SK-N-SH treated with all-trans-retinoic acid at 6 μM for 48 hours (cell line): ENCODE measurements around the gene CNTN2.

ENCODE experiments used
- ATAC-seq: fragments of 200-7000 bp; cut with Tn5 transposase; 3 replicates; pipeline ENCODE4 v1.9.1; 2020; ENCODE audit warnings: mild to moderate bottlenecking, moderate library complexity
- ARNTL ChIP-seq: fragments of 450-650 bp; formaldehyde crosslinking; IDR thresholded peaks from 2 replicates; pipeline ENCODE4 v1.5.0; 2020; ENCODE audit warnings: low read depth, mild to moderate bottlenecking, moderate library complexity, borderline replicate concordance
- BACH2 ChIP-seq: fragments of 250-450 bp; sonication (Bioruptor Pico); IDR thresholded peaks from 2 replicates; pipeline ENCODE4 v1.9.0; 2021; ENCODE audit warnings: mild to moderate bottlenecking, borderline replicate concordance
- CREB5 ChIP-seq: fragments of 250-450 bp; sonication (Bioruptor Pico); IDR thresholded peaks from 2 replicates; pipeline ENCODE4 v1.5.1; 2020; ENCODE audit warnings: low read depth, mild to moderate bottlenecking, moderate library complexity
- CSDC2 ChIP-seq: fragments of 250-450 bp; sonication (Bioruptor Pico); IDR thresholded peaks from 2 replicates; pipeline ENCODE4 v1.5.0; 2020; ENCODE audit warnings: mild to moderate bottlenecking, moderate library complexity
- CSRNP3 ChIP-seq: fragments of 250-450 bp; sonication (Bioruptor Pico); IDR thresholded peaks from 2 replicates; pipeline ENCODE4 v1.5.1; 2021; ENCODE audit warnings: mild to moderate bottlenecking, moderate library complexity
- ESRRG ChIP-seq: fragments of 250-450 bp; sonication (Bioruptor Pico); IDR thresholded peaks from 2 replicates; pipeline ENCODE4 v1.6.1; 2021; ENCODE audit warnings: mild to moderate bottlenecking
- GLIS3 ChIP-seq: fragments of 250-450 bp; sonication (Bioruptor Pico); IDR thresholded peaks from 2 replicates; pipeline ENCODE4 v1.5.0; 2020; ENCODE audit warnings: mild to moderate bottlenecking, moderate library complexity
- ISL1 ChIP-seq: fragments of 250-450 bp; sonication (Bioruptor Pico); IDR thresholded peaks from 2 replicates; pipeline ENCODE4 v2.1.2; 2022; ENCODE audit warnings: mild to moderate bottlenecking, moderate library complexity
- OSR1 ChIP-seq: fragments of 250-450 bp; sonication (Bioruptor Pico); IDR thresholded peaks from 2 replicates; pipeline ENCODE4 v1.8.0; 2022; ENCODE audit warnings: moderate library complexity, mild to moderate bottlenecking, inconsistent platforms
- PATZ1 ChIP-seq: fragments of 250-450 bp; sonication (Bioruptor Pico); IDR thresholded peaks from 2 replicates; pipeline ENCODE4 v1.8.0; 2020; ENCODE audit warnings: mild to moderate bottlenecking, moderate library complexity, borderline replicate concordance
- POU6F1 ChIP-seq: fragments of 250-450 bp; sonication (Bioruptor Pico); IDR thresholded peaks from 2 replicates; pipeline ENCODE4 v1.8.0; 2021; ENCODE audit warnings: low read depth, mild to moderate bottlenecking, moderate library complexity, borderline replicate concordance
- PPARA ChIP-seq: fragments of 250-450 bp; sonication (Bioruptor Pico); IDR thresholded peaks from 2 replicates; pipeline ENCODE4 v1.5.0; 2020; ENCODE audit warnings: mild to moderate bottlenecking, borderline replicate concordance
- RARB ChIP-seq: fragments of 250-450 bp; sonication (Bioruptor Pico); IDR thresholded peaks from 2 replicates; pipeline ENCODE4 v1.8.0; 2021; ENCODE audit warnings: mild to moderate bottlenecking, moderate library complexity
- ZC3H10 ChIP-seq: fragments of 250-450 bp; sonication (Bioruptor Pico); IDR thresholded peaks from 2 replicates; pipeline ENCODE4 v1.5.1; 2021; ENCODE audit warnings: mild to moderate bottlenecking, moderate library complexity
- ZFP3 ChIP-seq: fragments of 250-450 bp; sonication (Bioruptor Pico); IDR thresholded peaks from 2 replicates; pipeline ENCODE4 v1.5.0; 2020; ENCODE audit warnings: mild to moderate bottlenecking, moderate library complexity
- ZNF565 ChIP-seq: fragments of 450-650 bp; formaldehyde crosslinking; conservative IDR thresholded peaks from 2 replicates; pipeline ENCODE4 v1.5.0; 2020; ENCODE audit warnings: low read depth, mild to moderate bottlenecking, moderate library complexity
- ZNF70 ChIP-seq: fragments of 450-650 bp; formaldehyde crosslinking; IDR thresholded peaks from 2 replicates; pipeline ENCODE4 v1.5.0; 2020; ENCODE audit warnings: mild to moderate bottlenecking, moderate library complexity
- ZNF8 ChIP-seq: fragments of 450-650 bp; formaldehyde crosslinking; IDR thresholded peaks from 2 replicates; pipeline ENCODE4 v1.5.0; 2020; ENCODE audit warnings: mild to moderate bottlenecking, moderate library complexity
- TF ChIP-seq, protein P1 (sequence below): fragments of 250-450 bp; sonication (Bioruptor Pico); IDR thresholded peaks from 2 replicates; pipeline ENCODE4 v1.5.0; 2020; ENCODE audit warnings: mild to moderate bottlenecking, moderate library complexity

CNTN2 gene

GRCh38 chr1:204997591-204998355, 45.2 kb upstream of the CNTN2 start:
- ATAC-seq = no peak
- no peak for TF ChIP-seq ZC3H10 (CRISPR knock-in tag)
- no peak for TF ChIP-seq PPARA
- TF ChIP-seq ZFP3 = no peak
- TF ChIP-seq RARB (CRISPR knock-in tag) = no peak
- TF ChIP-seq PATZ1 = no peak
- no peak for TF ChIP-seq GLIS3
- TF ChIP-seq BACH2 (CRISPR knock-in tag) = no peak
- no peak for TF ChIP-seq ZNF565 (CRISPR knock-in tag)
- TF ChIP-seq, all 23 proteins: peak for 0

GRCh38 chr1:205001162-205001561, 41.9 kb upstream of the CNTN2 start:
- no peak for ATAC-seq
- TF ChIP-seq CSDC2 (CRISPR knock-in tag) = no peak
- no peak for TF ChIP-seq ZFP3
- no peak for TF ChIP-seq CREB5 (CRISPR knock-in tag)
- TF ChIP-seq OSR1 (CRISPR knock-in tag) = no peak
- TF ChIP-seq, protein P1, sequence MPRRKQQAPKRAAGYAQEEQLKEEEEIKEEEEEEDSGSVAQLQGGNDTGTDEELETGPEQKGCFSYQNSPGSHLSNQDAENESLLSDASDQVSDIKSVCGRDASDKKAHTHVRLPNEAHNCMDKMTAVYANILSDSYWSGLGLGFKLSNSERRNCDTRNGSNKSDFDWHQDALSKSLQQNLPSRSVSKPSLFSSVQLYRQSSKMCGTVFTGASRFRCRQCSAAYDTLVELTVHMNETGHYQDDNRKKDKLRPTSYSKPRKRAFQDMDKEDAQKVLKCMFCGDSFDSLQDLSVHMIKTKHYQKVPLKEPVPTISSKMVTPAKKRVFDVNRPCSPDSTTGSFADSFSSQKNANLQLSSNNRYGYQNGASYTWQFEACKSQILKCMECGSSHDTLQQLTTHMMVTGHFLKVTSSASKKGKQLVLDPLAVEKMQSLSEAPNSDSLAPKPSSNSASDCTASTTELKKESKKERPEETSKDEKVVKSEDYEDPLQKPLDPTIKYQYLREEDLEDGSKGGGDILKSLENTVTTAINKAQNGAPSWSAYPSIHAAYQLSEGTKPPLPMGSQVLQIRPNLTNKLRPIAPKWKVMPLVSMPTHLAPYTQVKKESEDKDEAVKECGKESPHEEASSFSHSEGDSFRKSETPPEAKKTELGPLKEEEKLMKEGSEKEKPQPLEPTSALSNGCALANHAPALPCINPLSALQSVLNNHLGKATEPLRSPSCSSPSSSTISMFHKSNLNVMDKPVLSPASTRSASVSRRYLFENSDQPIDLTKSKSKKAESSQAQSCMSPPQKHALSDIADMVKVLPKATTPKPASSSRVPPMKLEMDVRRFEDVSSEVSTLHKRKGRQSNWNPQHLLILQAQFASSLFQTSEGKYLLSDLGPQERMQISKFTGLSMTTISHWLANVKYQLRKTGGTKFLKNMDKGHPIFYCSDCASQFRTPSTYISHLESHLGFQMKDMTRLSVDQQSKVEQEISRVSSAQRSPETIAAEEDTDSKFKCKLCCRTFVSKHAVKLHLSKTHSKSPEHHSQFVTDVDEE (CRISPR knock-in tag) = no peak
- TF ChIP-seq ARNTL = no peak
- TF ChIP-seq POU6F1 (CRISPR knock-in tag) = no peak
- TF ChIP-seq ZC3H10 (CRISPR knock-in tag) = no peak

DNA sequence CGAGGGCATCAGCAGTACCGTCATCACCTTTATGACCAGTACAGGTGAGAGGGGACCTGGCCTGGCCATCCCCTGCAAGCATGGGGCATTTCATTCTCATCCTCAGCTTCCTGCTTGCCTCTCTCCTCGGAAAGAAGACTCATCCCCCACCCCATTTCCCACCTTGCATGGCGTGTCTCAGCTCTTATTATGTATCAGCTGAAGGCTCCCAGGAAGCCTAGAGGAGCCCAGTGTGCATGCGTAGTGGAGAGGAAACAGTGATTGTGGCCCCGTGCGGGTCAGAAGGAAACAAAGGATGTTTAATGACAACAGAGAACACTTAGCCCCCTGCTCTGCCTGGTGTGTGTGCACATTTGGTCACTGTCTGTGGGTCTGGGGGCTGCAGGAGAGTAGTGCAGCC, 40.3 kb upstream of the CNTN2 start:
- ATAC-seq = no peak
- TF ChIP-seq ZFP3 (no peak), OSR1 (CRISPR knock-in tag) (no peak), ESRRG (CRISPR knock-in tag) (no peak), POU6F1 (CRISPR knock-in tag) (no peak), ZNF70 (CRISPR knock-in tag) (no peak), ZNF8 (CRISPR knock-in tag) (no peak), ARNTL (no peak), GLIS3 (no peak), PPARA (no peak), CSRNP3 (CRISPR knock-in tag) (no peak), ZC3H10 (CRISPR knock-in tag) (no peak), PATZ1 (no peak), ZNF565 (CRISPR knock-in tag) (no peak), ISL1 (CRISPR knock-in tag) (no peak), BACH2 (CRISPR knock-in tag) (no peak)
- TF ChIP-seq, protein P1 (CRISPR knock-in tag) = no peak
